ENCODE results near the gene ETDB. TPM values are rescaled to one million over a fixed set of nuclear protein-coding genes. Genes with fewer than 3 reads are reported as not detected.
"Not testable (repeated sequence)": the region's sequence is repeated elsewhere in the genome, so short reads cannot be mapped to it uniquely, and the experiment has no call there.

ETDB gene
- total RNA-seq: not detected
- polyA plus RNA-seq: not detected
- long read RNA-seq, donor 1: 0 reads
- long read RNA-seq, donor 2: 0 reads

DNA sequence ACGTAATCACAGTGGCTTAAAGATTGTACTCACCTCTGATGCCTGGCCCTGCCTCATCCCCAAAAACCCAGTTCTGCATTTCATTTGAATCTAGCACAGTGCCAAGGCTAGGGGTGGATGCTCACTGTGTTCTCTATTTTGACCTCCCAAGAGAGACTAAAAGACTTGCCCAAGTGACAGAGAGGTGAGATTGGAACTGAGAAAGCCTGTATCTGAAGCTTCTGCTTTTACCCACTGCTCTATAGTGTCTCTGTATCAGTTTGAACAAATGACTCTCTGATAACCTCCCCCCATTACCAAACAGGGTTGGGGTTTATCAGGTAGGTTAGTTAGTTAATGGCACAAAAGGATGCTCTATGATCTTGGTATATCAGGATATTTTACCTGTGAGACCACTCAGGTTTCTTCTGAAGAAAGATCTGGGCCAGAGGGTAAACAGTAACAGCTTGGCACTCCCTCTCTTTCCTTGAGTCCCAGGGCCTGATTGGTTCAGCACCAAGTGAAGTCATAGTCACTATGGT, at the start of gene ETDB:
TSS of gene ETDB (minus strand) at position 471 of the 521 bp plus-strand sequence. CDS start 1,265 bp downstream, outside the sequence.
- DNase-seq; intact Hi-C loops (cut with DNase I); H3K9me3 ChIP-seq (ENCODE audit: control insufficient read depth, low read length); ATAC-seq (ENCODE audit: low FRiP score); H3K27ac ChIP-seq (ENCODE audit: low read depth in 1 of 2, low read length in 2 of 2); H3K27me3 ChIP-seq (ENCODE audit: control insufficient read depth in 1 of 2, insufficient read depth in 2 of 2, low read length in 1 of 2); H3K4me3 ChIP-seq (ENCODE audit: low read length in 2 of 2); H3K36me3 ChIP-seq (ENCODE audit: control insufficient read depth in 1 of 2, insufficient read depth in 2 of 2, low read length in 1 of 2); H3K4me1 ChIP-seq (ENCODE audit: control insufficient read depth in 1 of 2, insufficient read depth in 2 of 2, low read length in 2 of 2): not testable (repeated sequence)
- WGBS, 2 donors: no CpG with 5 or more reads among the region's 1 CpG

DNA sequence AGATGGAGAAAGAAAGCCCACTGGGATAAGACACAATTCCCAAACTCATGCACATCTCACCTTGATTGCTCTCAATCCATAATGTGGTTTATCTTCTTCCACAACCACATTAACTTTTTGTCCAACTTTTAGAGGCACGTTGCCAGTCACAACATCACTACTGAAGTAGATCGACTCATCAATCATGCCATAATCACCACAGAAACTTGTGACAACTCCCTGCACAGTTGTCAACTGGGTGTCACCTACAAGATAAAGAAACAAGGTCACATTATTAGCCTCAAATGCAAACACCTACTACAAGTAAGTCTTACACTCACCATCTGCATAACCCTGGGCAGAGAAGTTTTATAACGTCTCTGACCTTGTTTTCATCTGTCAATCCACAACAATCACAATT, 49.2 kb upstream of the ETDB start:
- DNase-seq; H3K9me3 ChIP-seq (ENCODE audit: control insufficient read depth, low read length); intact Hi-C loops (cut with DNase I); H3K36me3 ChIP-seq (ENCODE audit: control insufficient read depth in 1 of 2, insufficient read depth in 2 of 2, low read length in 1 of 2); H3K27me3 ChIP-seq (ENCODE audit: control insufficient read depth in 1 of 2, insufficient read depth in 2 of 2, low read length in 1 of 2); H3K27ac ChIP-seq (ENCODE audit: low read depth in 1 of 2, low read length in 2 of 2); ATAC-seq (ENCODE audit: low FRiP score); H3K4me1 ChIP-seq (ENCODE audit: control insufficient read depth in 1 of 2, insufficient read depth in 2 of 2, low read length in 2 of 2); H3K4me3 ChIP-seq (ENCODE audit: low read length in 2 of 2): not testable (repeated sequence)
- WGBS, 2 donors: 61 to 76% methylated on average over 3 of the region's 3 CpGs

GRCh38 chrX:135168486-135168885, 48.2 kb upstream of the ETDB start:
- H3K9me3 ChIP-seq (ENCODE audit: control insufficient read depth, low read length): no peaks in the 10 kb centered on the region
- no peaks in the 10 kb centered on the region for H3K27me3 ChIP-seq (ENCODE audit: control insufficient read depth in 1 of 2, insufficient read depth in 2 of 2, low read length in 1 of 2)
- no peak overlapping the region for H3K27ac ChIP-seq (ENCODE audit: low read depth in 1 of 2, low read length in 2 of 2)
- intact Hi-C loops (cut with DNase I): no loop called here
- no peak overlapping the region for H3K4me3 ChIP-seq (ENCODE audit: low read length in 2 of 2)
- ATAC-seq (ENCODE audit: low FRiP score) (no peak), DNase-seq (no peak)
- WGBS, 2 donors: 46 to 48% methylated on average over 3 of the region's 3 CpGs
- no peaks in the 10 kb centered on the region for H3K36me3 ChIP-seq (ENCODE audit: control insufficient read depth in 1 of 2, insufficient read depth in 2 of 2, low read length in 1 of 2)
- no peaks in the 10 kb centered on the region for H3K4me1 ChIP-seq (ENCODE audit: control insufficient read depth in 1 of 2, insufficient read depth in 2 of 2, low read length in 2 of 2)

- H3K4me1 ChIP-seq (ENCODE audit: control insufficient read depth in 1 of 2, insufficient read depth in 2 of 2, low read length in 2 of 2); DNase-seq; intact Hi-C loops (cut with DNase I); H3K27me3 ChIP-seq (ENCODE audit: control insufficient read depth in 1 of 2, insufficient read depth in 2 of 2, low read length in 1 of 2); H3K4me3 ChIP-seq (ENCODE audit: low read length in 2 of 2); H3K9me3 ChIP-seq (ENCODE audit: control insufficient read depth, low read length); H3K36me3 ChIP-seq (ENCODE audit: control insufficient read depth in 1 of 2, insufficient read depth in 2 of 2, low read length in 1 of 2); ATAC-seq (ENCODE audit: low FRiP score); H3K27ac ChIP-seq (ENCODE audit: low read depth in 1 of 2, low read length in 2 of 2): not testable (repeated sequence)
- no CpG with 5 or more reads among the region's 3 CpGs for WGBS, 2 donors
Measured at GRCh38 chrX:135154688-135155087, 34.4 kb upstream of the ETDB start.

GRCh38 chrX:135126145-135126544, 5.8 kb upstream of the ETDB start:
- H3K36me3 ChIP-seq (ENCODE audit: control insufficient read depth in 1 of 2, insufficient read depth in 2 of 2, low read length in 1 of 2); H3K27me3 ChIP-seq (ENCODE audit: control insufficient read depth in 1 of 2, insufficient read depth in 2 of 2, low read length in 1 of 2); H3K4me1 ChIP-seq (ENCODE audit: control insufficient read depth in 1 of 2, insufficient read depth in 2 of 2, low read length in 2 of 2); ATAC-seq (ENCODE audit: low FRiP score); DNase-seq; H3K27ac ChIP-seq (ENCODE audit: low read depth in 1 of 2, low read length in 2 of 2); H3K9me3 ChIP-seq (ENCODE audit: control insufficient read depth, low read length); intact Hi-C loops (cut with DNase I); H3K4me3 ChIP-seq (ENCODE audit: low read length in 2 of 2): not testable (repeated sequence)
- no CpG with 5 or more reads among the region's 6 CpGs for WGBS, 2 donors

DNA sequence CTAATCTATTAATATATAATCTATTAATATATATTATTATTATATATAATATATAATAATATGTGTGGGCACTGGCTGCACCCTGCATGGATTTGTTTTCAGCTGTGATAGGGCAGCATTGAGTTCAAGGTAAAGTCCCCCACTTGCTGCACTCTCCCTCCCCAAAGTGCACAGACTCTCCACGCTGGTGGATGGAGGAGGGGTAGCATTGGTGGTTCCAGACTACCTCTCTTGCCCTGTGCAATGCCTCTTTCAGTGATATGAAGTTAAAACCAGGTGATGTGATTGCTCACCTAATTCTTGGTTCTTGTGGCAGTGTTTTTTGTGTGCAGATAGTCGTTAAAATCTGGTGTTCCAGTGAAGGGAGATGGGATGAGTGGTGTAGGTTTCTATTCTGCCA, 4.3 kb downstream of the ETDB start:
- intact Hi-C loops (cut with DNase I); H3K27me3 ChIP-seq (ENCODE audit: control insufficient read depth in 1 of 2, insufficient read depth in 2 of 2, low read length in 1 of 2); H3K9me3 ChIP-seq (ENCODE audit: control insufficient read depth, low read length); H3K4me3 ChIP-seq (ENCODE audit: low read length in 2 of 2); H3K4me1 ChIP-seq (ENCODE audit: control insufficient read depth in 1 of 2, insufficient read depth in 2 of 2, low read length in 2 of 2); DNase-seq; ATAC-seq (ENCODE audit: low FRiP score); H3K36me3 ChIP-seq (ENCODE audit: control insufficient read depth in 1 of 2, insufficient read depth in 2 of 2, low read length in 1 of 2); H3K27ac ChIP-seq (ENCODE audit: low read depth in 1 of 2, low read length in 2 of 2): not testable (repeated sequence)
- no CpG with 5 or more reads among the region's 2 CpGs for WGBS, 2 donors

GRCh38 chrX:135114392-135114791, 5.9 kb downstream of the ETDB start:
- Histone ChIP-seq H3K27me3 (ENCODE audit: control insufficient read depth in 1 of 2, insufficient read depth in 2 of 2, low read length in 1 of 2) (no peaks in the 10 kb centered on the region), H3K36me3 (ENCODE audit: control insufficient read depth in 1 of 2, insufficient read depth in 2 of 2, low read length in 1 of 2) (no peaks in the 10 kb centered on the region), H3K27ac (ENCODE audit: low read depth in 1 of 2, low read length in 2 of 2) (no peak overlapping the region), H3K9me3 (ENCODE audit: control insufficient read depth, low read length) (peaks cover 1% of the 10 kb centered on the region), H3K4me1 (ENCODE audit: control insufficient read depth in 1 of 2, insufficient read depth in 2 of 2, low read length in 2 of 2) (no peaks in the 10 kb centered on the region), H3K4me3 (ENCODE audit: low read length in 2 of 2) (no peak overlapping the region)
- intact Hi-C loops (cut with DNase I): no loop called here
- no peak for ATAC-seq (ENCODE audit: low FRiP score)
- no peak for DNase-seq
- 64 to 72% methylated on average over 2 of the region's 2 CpGs for WGBS, 2 donors

DNA sequence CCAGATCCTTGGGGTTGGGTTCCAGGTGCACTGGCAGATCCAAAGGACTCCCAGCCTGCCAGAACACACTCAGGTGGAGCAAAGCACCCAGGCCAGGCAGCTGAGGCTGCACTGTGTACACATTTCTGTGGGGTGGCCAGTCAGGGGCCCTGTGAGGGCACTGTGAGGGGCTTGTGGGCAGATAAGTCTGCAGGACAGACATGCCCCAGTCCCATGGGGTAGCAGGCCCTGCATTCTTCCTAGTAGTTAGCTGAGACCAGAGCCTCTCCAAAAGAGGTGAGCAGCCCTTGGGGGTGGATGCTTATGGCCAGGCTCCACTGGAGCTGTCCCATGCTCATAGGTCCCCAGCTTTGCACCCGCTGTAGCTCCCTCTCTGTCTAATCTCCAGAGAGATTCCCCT, 7.6 kb downstream of the ETDB start:
- peaks cover 1% of the 10 kb centered on the region for H3K9me3 ChIP-seq (ENCODE audit: control insufficient read depth, low read length)
- no peaks in the 10 kb centered on the region for H3K36me3 ChIP-seq (ENCODE audit: control insufficient read depth in 1 of 2, insufficient read depth in 2 of 2, low read length in 1 of 2)
- no peaks in the 10 kb centered on the region for H3K4me1 ChIP-seq (ENCODE audit: control insufficient read depth in 1 of 2, insufficient read depth in 2 of 2, low read length in 2 of 2)
- 83 to 86% methylated on average over 1 of the region's 1 CpG for WGBS, 2 donors
- DNase-seq (no peak), ATAC-seq (ENCODE audit: low FRiP score) (no peak)
- H3K27me3 ChIP-seq (ENCODE audit: control insufficient read depth in 1 of 2, insufficient read depth in 2 of 2, low read length in 1 of 2): no peaks in the 10 kb centered on the region
- no peak overlapping the region for H3K27ac ChIP-seq (ENCODE audit: low read depth in 1 of 2, low read length in 2 of 2)
- H3K4me3 ChIP-seq (ENCODE audit: low read length in 2 of 2): no peak overlapping the region
- intact Hi-C loops (cut with DNase I): no loop called here

DNA sequence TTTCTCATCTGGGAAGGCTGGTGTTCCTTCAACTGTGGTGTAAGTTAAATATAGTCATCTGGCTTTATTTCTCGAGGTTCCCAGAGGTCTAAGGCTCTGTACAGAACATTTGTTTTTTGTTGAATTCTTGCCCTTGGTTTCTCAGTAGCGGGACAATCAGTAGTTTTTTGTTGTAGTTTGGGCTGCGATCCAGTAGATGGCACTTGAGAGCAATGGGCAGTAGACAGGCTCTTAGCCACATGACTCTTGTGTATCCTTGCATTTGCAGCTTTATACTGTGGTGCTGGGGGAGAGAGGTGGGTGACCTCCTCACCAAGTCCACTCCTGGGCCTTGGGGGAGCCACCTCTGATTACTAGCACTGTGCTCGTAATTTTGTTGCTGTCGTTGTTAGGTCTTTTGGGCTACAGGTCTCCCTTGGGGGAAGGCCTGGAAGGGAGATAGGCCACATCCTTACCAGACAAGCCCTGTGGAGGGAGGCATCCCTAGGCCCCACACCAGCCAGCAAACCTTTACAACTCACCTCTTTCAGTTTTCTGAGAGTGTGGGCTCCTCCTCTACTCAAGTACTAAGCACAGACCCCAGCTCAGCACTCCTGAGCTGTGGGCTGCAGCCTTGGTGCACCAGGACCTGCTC, 8.1 kb downstream of the ETDB start:
- 21 to 37% methylated on average over 5 of the region's 5 CpGs for WGBS, 2 donors
- intact Hi-C loops (cut with DNase I): no loop called here
- Histone ChIP-seq H3K36me3 (ENCODE audit: control insufficient read depth in 1 of 2, insufficient read depth in 2 of 2, low read length in 1 of 2) (no peaks in the 10 kb centered on the region), H3K4me1 (ENCODE audit: control insufficient read depth in 1 of 2, insufficient read depth in 2 of 2, low read length in 2 of 2) (no peaks in the 10 kb centered on the region), H3K27ac (ENCODE audit: low read depth in 1 of 2, low read length in 2 of 2) (no peak overlapping the region), H3K4me3 (ENCODE audit: low read length in 2 of 2) (no peak overlapping the region), H3K27me3 (ENCODE audit: control insufficient read depth in 1 of 2, insufficient read depth in 2 of 2, low read length in 1 of 2) (no peaks in the 10 kb centered on the region), H3K9me3 (ENCODE audit: control insufficient read depth, low read length) (peaks cover 1% of the 10 kb centered on the region)
- no peak for ATAC-seq (ENCODE audit: low FRiP score)
- no peak for DNase-seq

Data from aorta (tissue), 5 donors.